NCI-H1694 treated with DMSO at 0.1 percent for 48 hours (cell line): ENCODE measurements around the gene SNX17.
A peak's percentile ranks its signal among the peaks of the same experiment; 100 is the strongest.
"Not testable (repeated sequence)": the region's sequence is repeated elsewhere in the genome, so short reads cannot be mapped to it uniquely, and the experiment has no call there.

Source experiments
- DNase-seq: peaks from one replicate; lab custom pipeline; 2025; lab: John Stamatoyannopoulos, UW

The SNX17 gene, protein sequence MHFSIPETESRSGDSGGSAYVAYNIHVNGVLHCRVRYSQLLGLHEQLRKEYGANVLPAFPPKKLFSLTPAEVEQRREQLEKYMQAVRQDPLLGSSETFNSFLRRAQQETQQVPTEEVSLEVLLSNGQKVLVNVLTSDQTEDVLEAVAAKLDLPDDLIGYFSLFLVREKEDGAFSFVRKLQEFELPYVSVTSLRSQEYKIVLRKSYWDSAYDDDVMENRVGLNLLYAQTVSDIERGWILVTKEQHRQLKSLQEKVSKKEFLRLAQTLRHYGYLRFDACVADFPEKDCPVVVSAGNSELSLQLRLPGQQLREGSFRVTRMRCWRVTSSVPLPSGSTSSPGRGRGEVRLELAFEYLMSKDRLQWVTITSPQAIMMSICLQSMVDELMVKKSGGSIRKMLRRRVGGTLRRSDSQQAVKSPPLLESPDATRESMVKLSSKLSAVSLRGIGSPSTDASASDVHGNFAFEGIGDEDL

DNA sequence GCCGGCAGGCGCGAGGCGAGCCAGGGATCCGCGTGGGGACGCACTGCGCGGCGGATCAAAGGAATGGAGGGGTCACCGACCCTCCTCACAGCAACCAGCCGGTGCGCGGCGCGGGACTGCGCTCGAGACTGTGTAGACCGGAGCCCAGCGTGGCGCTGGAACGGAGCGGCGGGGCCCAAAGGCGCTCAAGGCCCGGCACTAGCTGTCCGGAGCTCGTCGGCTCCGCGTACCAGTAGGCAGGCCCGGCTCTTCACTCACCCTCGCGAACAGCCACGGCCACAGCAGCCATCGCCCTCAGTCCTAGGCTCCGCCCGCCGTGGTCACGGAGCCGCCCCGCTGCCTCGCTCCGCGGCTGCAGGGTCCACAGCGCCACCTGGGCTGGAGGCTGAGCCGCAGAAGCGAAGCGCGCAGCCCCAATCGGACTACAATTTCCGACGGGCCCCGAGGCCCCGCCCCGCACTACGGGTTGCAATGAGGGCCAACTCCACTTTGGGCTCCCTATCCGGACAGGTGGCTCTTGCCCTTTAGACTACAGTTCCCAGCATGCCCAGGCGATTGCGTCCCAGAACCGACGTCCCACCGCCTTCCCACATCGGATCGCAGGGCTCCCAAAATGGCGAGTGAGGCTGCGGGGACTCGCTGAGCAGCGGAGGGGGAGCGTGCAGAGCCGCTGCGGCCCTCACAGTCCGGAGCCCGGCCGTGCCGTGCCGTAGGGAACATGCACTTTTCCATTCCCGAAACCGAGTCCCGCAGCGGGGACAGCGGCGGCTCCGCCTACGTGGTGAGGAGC, at the start of gene SNX17, which contains the start of gene EIF2B4:
SNX17 (plus strand) TSS at position 591 of the 790 bp plus-strand sequence; CDS start at position 719, 128 bp downstream.
EIF2B4 (minus strand) TSS at position 313 of the 790 bp plus-strand sequence; CDS start at position 289, 24 bp downstream.
- DNase-seq: peak; percentile 99

DNA sequence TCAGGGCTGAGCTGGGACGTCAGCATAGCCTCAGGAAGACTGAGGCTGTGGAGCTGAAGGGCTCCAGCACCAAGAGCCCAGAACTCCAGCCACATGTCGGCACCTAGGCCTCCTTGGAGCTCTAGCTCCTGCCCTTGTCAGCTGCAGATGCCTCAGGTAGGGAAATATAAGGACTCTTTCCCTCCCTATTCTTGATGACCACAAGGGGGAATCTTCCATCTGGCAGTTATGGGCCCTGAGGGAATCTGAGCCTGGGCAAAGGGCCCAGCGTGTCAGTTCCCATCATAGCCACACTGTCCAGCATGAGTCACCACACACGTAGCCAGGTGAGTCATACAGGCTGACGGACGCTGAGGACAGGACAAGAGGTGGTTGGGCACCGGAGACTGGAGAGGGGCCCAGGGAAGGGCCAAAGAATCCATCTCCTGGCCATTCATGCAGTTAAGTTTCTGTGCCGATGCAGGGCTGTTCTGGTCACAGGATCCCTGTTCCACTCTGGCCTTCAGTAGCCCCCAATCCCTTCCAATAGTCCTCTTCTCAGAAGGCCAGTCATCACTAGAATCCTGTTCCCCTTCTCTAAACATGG, 49.4 kb upstream of the SNX17 start:
- no peak for DNase-seq

- no peak for DNase-seq
These were observed 48.1 kb upstream of the SNX17 start for GRCh38 chr2:27322301-27322765.

- peak; percentile 81 for DNase-seq
These were observed 47.4 kb upstream of the SNX17 start, which contains the start of gene MPV17 for GRCh38 chr2:27322766-27323595. Gene MPV17 (minus strand): TSS chr2:27323097. CDS start chr2:27322517, 580 bp downstream.

DNA sequence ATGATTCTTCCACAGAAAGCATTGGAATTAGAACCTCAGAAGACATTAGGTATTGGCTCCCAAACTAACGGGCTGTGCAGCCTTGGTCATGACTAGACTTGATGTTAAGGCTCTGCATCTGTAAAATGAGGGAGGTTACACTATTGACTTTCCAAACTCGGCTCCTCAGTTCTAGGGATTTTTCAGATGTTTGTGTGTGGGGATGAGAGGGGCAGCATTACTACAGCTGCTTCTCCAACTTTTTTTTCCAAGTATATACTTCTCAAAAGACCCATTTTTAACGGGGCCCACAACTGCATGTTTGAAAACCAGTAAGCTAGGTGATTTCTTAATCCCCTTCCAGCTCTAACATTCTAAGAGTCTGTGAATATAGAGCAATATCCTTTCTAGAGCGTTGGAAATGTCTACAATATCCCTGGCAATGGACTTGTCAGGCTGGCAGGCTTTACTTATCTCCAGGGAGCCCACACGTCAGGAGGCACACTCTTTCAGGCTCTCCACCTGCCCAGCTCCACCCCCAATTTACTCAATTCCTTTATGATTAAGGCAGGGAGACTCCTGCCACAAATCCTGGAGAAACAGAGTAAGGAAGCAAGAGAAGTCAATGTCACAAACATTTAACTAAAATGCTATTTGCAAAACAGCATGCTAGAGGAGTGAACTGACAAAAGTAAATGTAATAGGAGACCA, 46.7 kb upstream of the SNX17 start:
- DNase-seq: no peak

DNA sequence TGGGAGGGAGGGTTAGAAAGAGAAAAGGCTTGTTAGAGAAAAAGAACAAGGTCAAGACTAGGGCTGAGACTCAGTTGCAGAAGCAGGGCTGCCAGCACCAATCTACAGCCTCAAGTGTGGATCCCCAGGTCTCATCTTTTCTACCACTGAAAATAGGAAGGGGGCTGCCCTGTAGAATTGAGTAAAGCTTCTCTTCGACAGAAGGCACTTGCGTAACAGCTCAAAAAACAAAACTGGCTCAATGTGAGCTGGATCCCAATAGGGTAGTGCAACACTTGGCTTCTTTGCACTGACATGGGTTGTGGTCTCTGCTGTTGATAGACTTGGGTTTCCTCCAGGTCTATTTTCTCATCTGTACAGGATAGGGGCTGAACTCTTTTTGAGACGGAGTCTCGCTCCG, 45.7 kb upstream of the SNX17 start:
- no peak for DNase-seq

GRCh38 chr2:27335311-27335710, 35.1 kb upstream of the SNX17 start:
- DNase-seq: no peak

- no peak for DNase-seq
These were observed 34.2 kb upstream of the SNX17 start for GRCh38 chr2:27336173-27336572.

DNA sequence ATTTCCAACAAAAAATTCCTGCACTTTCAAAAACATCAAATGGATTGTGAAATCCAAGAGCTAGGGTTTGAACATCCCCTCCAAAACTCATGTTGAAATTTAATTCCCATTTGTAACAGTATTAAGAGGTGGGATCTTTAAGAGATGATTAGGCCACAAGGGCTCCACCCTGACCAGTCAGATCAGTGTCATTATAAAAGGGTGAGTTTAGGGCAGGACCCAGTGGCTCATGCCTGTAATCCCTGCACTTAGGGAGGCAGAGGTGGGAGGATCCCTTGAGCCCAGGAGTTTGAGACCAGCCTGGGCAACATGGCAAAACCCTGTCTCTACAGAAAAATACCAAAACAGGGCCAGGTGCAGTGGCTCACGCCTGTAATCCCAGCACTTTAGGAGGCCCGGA, 22.8 kb upstream of the SNX17 start:
- no peak for DNase-seq

- DNase-seq: no peak
These were observed 20.2 kb upstream of the SNX17 start for GRCh38 chr2:27350106-27350693.

GRCh38 chr2:27351802-27352598, 18.4 kb upstream of the SNX17 start:
- no peak for DNase-seq

DNA sequence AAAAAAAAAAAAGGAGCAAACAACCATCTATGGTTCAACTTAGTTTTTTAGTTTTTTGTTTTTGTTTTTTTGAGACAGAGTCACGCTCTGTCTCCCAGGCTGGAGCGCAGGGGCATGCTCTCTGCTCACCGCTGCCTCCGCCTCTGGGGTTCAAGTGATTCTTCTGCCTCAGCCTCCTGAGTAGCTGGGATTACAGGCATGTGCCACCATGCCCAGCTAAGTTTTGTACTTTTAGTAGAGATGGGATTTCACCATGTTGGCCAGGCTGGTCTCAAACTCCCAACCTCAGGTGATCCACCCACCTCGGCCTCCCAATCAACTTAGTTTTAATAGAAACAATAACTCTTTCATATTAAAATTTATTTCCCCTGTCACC, 17.0 kb upstream of the SNX17 start:
- not testable (repeated sequence) for DNase-seq

DNA sequence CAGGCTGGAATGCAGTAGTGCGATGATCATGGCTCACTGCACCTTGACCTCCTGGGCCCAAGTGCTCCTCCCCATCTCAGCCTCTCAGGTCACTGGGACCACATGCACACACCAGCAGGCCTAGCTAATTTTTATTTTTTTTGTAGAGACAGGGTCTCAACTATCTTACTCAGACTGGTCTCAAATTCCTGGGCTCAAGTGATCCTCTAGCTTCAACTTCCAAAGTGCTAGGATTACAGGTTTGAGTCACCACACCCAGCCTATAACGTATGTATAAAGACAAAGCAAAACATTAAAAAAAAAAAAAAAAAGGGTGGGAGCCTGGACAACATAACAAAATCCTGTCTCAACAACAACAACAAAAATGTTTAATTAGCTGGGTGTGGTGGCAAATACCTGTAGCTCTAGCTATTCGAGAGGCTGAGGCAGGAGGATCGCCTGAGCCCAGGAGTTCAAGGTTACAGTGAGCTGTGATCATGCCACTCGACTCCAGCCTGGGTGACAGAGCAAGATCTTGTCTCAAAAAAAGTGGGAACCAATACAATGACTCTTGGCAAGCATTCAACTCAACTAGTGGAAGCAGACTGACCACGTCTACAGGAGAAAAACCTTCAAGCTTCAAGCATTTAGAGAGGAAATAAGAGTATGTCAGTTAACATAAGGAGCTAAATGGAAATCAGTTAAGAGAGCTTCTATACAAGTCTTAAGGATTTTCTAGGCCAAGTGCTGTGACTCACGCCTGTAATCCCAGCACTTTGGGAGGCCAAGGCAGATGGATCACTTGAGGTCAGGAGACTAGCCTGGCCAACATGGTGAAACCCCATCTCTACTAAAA, 16.4 kb upstream of the SNX17 start:
- DNase-seq: no peak

DNA sequence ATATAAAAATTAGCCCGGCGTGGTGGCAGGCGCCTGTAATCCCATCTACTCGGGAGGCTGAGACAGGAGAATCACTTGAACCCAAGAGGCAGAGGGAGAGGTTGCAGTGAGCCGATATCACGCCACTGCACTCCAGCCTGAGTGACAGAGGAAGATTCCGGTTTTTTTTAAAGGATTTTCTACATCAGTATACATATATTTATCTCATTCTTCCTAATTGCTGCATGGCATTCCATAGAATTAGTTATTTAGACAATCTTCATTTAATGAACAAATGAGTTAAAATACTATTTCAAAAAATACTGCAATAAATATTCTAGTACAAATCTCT, 15.9 kb upstream of the SNX17 start:
- no peak for DNase-seq

- no peak for DNase-seq
These were observed 14.4 kb upstream of the SNX17 start for GRCh38 chr2:27356056-27356381.

DNA sequence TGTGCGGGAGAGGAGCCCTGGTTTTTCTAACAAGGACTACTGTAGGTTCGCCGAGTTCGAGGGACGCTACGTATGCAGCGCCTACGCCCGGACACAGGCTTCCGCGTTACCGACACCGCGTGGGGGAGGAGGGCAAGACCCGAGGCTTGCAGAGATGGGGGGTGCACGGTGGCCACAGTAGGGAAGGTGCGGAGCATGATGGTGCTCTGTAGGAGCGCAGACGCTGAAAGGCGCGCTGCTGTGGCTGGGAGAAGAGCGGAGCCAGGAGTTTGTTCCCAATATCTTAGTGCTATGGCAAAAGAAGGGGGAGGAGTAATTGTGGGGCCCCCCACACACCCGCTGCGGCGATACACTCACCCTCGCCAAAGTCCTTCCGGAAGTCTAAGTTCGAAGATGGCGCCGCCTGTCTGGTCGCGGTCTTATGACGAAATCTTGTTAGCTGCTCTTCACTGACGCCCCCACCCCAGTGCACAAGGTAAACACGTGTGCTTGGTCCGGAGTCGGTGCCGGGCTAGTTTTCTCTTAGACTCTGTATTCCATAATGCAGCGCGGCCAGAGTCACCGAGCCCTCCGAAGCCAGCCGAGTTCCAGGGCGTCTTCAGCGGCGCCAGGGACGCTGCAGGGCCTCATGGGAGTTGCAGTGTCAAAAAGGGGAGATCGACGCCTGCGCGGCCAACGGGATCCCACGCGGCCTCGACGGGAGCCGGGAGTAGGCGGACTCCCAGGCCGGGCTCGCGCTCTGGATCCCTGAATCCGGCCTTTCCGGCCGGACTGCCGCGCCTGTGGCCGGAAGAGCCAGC, 13.8 kb upstream of the SNX17 start, which contains the start of gene GTF3C2:
GTF3C2 (minus strand) TSS at position 383 of the 800 bp plus-strand sequence. CDS start 13,210 bp downstream, outside the sequence.
- peak; percentile 96 for DNase-seq

DNA sequence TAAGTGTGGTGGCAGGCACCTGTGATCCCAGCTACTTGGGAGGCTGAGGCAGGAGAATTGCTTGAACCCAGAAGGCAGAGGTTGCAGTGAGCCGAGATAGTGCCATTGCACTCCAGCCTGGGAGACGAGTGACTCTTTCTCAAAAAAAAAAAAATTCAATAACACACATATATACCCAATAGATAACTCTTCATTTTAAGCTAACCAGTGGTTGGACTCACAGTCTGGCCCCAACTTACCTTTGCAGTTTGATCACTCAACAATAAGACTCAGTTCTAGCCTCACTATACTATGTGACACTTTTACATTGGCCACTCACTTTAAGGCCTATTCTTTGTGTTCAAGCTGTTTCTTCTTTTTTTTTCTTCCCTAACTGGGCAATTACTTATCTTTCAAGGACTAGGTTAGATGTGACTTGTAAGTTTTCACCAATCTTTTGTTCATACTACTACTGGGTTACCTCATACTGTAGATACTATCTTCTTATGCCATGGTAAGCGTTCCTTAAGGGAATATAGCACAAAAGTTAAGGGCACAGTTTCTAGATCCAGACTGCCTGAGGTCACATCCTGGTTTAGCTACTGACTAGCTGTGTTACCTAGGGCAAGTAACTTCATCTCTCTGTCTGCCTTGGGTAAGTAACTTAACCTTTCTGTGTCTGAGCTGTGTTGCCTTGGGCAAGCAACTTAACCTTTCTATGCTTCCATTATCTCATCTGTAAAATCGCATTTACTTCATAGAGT, 7.6 kb upstream of the SNX17 start:
- no peak for DNase-seq
